HUES64 (cell line): ENCODE data around the gene CR2.
A peak's percentile ranks its signal among the peaks of the same experiment; 100 is the strongest.

Experiments used
- H3K27ac ChIP-seq: 2 replicates; pipeline ENCODE4 v1.7.0; 2013; ENCODE audit warnings: low read depth, low read length, inconsistent platforms
- H3K27me3 ChIP-seq: 2 replicates; pipeline ENCODE4 v1.6.1; 2013; ENCODE audit warnings: mild to moderate bottlenecking, low read length; ENCODE audit not compliant: insufficient read depth
- H3K36me3 ChIP-seq: 2 replicates; pipeline ENCODE4 v1.6.1; 2013; ENCODE audit warnings: mild to moderate bottlenecking, low read length; ENCODE audit not compliant: insufficient read depth
- H3K4me1 ChIP-seq: 2 replicates; pipeline ENCODE4 v1.6.1; 2013; ENCODE audit warnings: mild to moderate bottlenecking, low read length, moderate library complexity; ENCODE audit not compliant: insufficient read depth
- H3K4me3 ChIP-seq: 2 replicates; pipeline ENCODE4 v1.5.1; 2013; ENCODE audit warnings: mild to moderate bottlenecking, low read length, moderate library complexity
- H3K9ac ChIP-seq: 2 replicates; pipeline ENCODE4 v1.6.1; 2013; ENCODE audit warnings: mild to moderate bottlenecking, low read depth, low read length
- H3K9me3 ChIP-seq: 2 replicates; pipeline ENCODE4 v1.6.1; 2013; ENCODE audit warnings: low read depth, low read length; ENCODE audit not compliant: insufficient read depth
- WGBS: fragments of 150-250, 120-280 bp; methylation state at CpG from one replicate; pipeline ENCODE4 v1.1.7; 2013; ENCODE audit warnings: missing lambda C conversion rate; 5-methylcytosine and 5-hydroxymethylcytosine counted together

Gene CR2

GRCh38 chr1:207453710-207454045, 450 bp upstream of the CR2 start:
- H3K9me3 ChIP-seq, result no peaks in the 10 kb centered on the region
- H3K4me1 ChIP-seq, result no peaks in the 10 kb centered on the region
- no peak overlapping the region for H3K9ac ChIP-seq
- no peaks in the 10 kb centered on the region for H3K36me3 ChIP-seq
- peak overlapping the region; percentile 66 for H3K4me3 ChIP-seq
- peaks cover 85% of the 10 kb centered on the region for H3K27me3 ChIP-seq
- 38% methylated on average over 1 of the region's 1 CpG for WGBS
- no peak overlapping the region for H3K27ac ChIP-seq

GRCh38 chr1:207455183-207455754, 1.1 kb downstream of the CR2 start:
- no peak overlapping the region for H3K9ac ChIP-seq
- no peaks in the 10 kb centered on the region for H3K36me3 ChIP-seq
- H3K4me3 ChIP-seq, result peak overlapping the region; percentile 66
- H3K4me1 ChIP-seq, result no peaks in the 10 kb centered on the region
- WGBS, result 74% methylated on average over 6 of the region's 6 CpGs
- H3K27ac ChIP-seq, result no peak overlapping the region
- H3K9me3 ChIP-seq, result no peaks in the 10 kb centered on the region
- H3K27me3 ChIP-seq, result peaks cover 74% of the 10 kb centered on the region

GRCh38 chr1:207458414-207458813, 4.3 kb downstream of the CR2 start:
- H3K9ac ChIP-seq, result no peak overlapping the region
- WGBS, result 84% methylated on average over 1 of the region's 1 CpG
- no peaks in the 10 kb centered on the region for H3K4me1 ChIP-seq
- H3K9me3 ChIP-seq, result no peaks in the 10 kb centered on the region
- no peak overlapping the region for H3K4me3 ChIP-seq
- no peaks in the 10 kb centered on the region for H3K36me3 ChIP-seq
- H3K27me3 ChIP-seq, result peaks cover 45% of the 10 kb centered on the region
- H3K27ac ChIP-seq, result no peak overlapping the region

GRCh38 chr1:207459008-207459407, 4.9 kb downstream of the CR2 start:
- Histone ChIP-seq H3K27ac (no peak overlapping the region), H3K36me3 (no peaks in the 10 kb centered on the region), H3K4me3 (no peak overlapping the region), H3K9ac (no peak overlapping the region), H3K4me1 (no peaks in the 10 kb centered on the region), H3K27me3 (peaks cover 39% of the 10 kb centered on the region), H3K9me3 (no peaks in the 10 kb centered on the region)
- WGBS, result 92% methylated on average over 2 of the region's 2 CpGs

GRCh38 chr1:207461649-207462048, 7.5 kb downstream of the CR2 start:
- H3K4me3 ChIP-seq, result no peak overlapping the region
- H3K9me3 ChIP-seq, result no peaks in the 10 kb centered on the region
- no peak overlapping the region for H3K27ac ChIP-seq
- no peaks in the 10 kb centered on the region for H3K4me1 ChIP-seq
- no peak overlapping the region for H3K9ac ChIP-seq
- 72% methylated on average over 1 of the region's 1 CpG for WGBS
- H3K36me3 ChIP-seq, result no peaks in the 10 kb centered on the region
- H3K27me3 ChIP-seq, result peaks cover 13% of the 10 kb centered on the region

- Histone ChIP-seq H3K27ac (no peak overlapping the region), H3K9me3 (no peaks in the 10 kb centered on the region), H3K4me1 (no peaks in the 10 kb centered on the region), H3K27me3 (peaks cover 4% of the 10 kb centered on the region), H3K4me3 (no peak overlapping the region), H3K36me3 (no peaks in the 10 kb centered on the region), H3K9ac (no peak overlapping the region)
These were observed 8.4 kb downstream of the CR2 start for GRCh38 chr1:207462535-207462934.

- no peak overlapping the region for H3K4me3 ChIP-seq
- no peaks in the 10 kb centered on the region for H3K9me3 ChIP-seq
- no peak overlapping the region for H3K9ac ChIP-seq
- peaks cover 2% of the 10 kb centered on the region for H3K27me3 ChIP-seq
- no peak overlapping the region for H3K27ac ChIP-seq
- no peaks in the 10 kb centered on the region for H3K4me1 ChIP-seq
- no peaks in the 10 kb centered on the region for H3K36me3 ChIP-seq
These were observed 8.9 kb downstream of the CR2 start for GRCh38 chr1:207463021-207463420.

- H3K4me1 ChIP-seq, result no peaks in the 10 kb centered on the region
- H3K9ac ChIP-seq, result no peak overlapping the region
- no peaks in the 10 kb centered on the region for H3K9me3 ChIP-seq
- peaks cover 2% of the 10 kb centered on the region for H3K27me3 ChIP-seq
- no peaks in the 10 kb centered on the region for H3K36me3 ChIP-seq
- H3K4me3 ChIP-seq, result no peak overlapping the region
- H3K27ac ChIP-seq, result no peak overlapping the region
- no CpG with 5 or more reads among the region's 3 CpGs for WGBS
These were observed 9.4 kb downstream of the CR2 start for GRCh38 chr1:207463571-207463970.

- Histone ChIP-seq H3K9ac (no peak overlapping the region), H3K27ac (no peak overlapping the region)
- WGBS, result 96% methylated on average over 2 of the region's 2 CpGs
These were observed 16.8 kb downstream of the CR2 start for GRCh38 chr1:207470927-207471326.

GRCh38 chr1:207474210-207474609, 20.1 kb downstream of the CR2 start:
- no peaks in the 10 kb centered on the region for H3K36me3 ChIP-seq
- H3K4me1 ChIP-seq, result no peaks in the 10 kb centered on the region
- no peak overlapping the region for H3K27ac ChIP-seq
- 78% methylated on average over 1 of the region's 1 CpG for WGBS
- no peaks in the 10 kb centered on the region for H3K9me3 ChIP-seq
- no peak overlapping the region for H3K4me3 ChIP-seq
- H3K9ac ChIP-seq, result no peak overlapping the region
- no peaks in the 10 kb centered on the region for H3K27me3 ChIP-seq

More at GRCh38 chr1:207470927-207471326, 16.8 kb downstream of the CR2 start:
- Histone ChIP-seq H3K9me3 (no peaks in the 10 kb centered on the region), H3K36me3 (no peaks in the 10 kb centered on the region), H3K27me3 (no peaks in the 10 kb centered on the region), H3K4me1 (no peaks in the 10 kb centered on the region), H3K4me3 (no peak overlapping the region)

GRCh38 chr1:207486198-207486597, 32.1 kb downstream of the CR2 start:
- Histone ChIP-seq H3K4me3 (no peak overlapping the region), H3K4me1 (no peaks in the 10 kb centered on the region), H3K9me3 (no peaks in the 10 kb centered on the region), H3K27me3 (no peaks in the 10 kb centered on the region; the same call in 1 of the 2 replicates), H3K36me3 (no peaks in the 10 kb centered on the region), H3K9ac (no peak overlapping the region), H3K27ac (no peak overlapping the region)
- WGBS, result 92% methylated on average over 3 of the region's 3 CpGs

- Histone ChIP-seq H3K9ac (no peak overlapping the region), H3K9me3 (no peaks in the 10 kb centered on the region), H3K27me3 (peaks cover 2% of the 10 kb centered on the region; the same call in 1 of the 2 replicates), H3K27ac (no peak overlapping the region), H3K36me3 (no peaks in the 10 kb centered on the region), H3K4me3 (no peak overlapping the region), H3K4me1 (no peaks in the 10 kb centered on the region)
- WGBS, result 82% methylated on average over 4 of the region's 4 CpGs
These were observed 33.5 kb downstream of the CR2 start for GRCh38 chr1:207487636-207488035.
